PC-9 (cell line): ENCODE measurements around the gene XRCC3.

Source experiments
- EZH2 ChIP-seq: fragments of 200-600 bp; sonication (generic); IDR thresholded peaks from 2 replicates; pipeline ENCODE4 v1.8.0; 2017; ENCODE audit warnings: antibody characterized with exemption, low read depth
- TF ChIP-seq, protein P1 (sequence below): fragments of 200-600 bp; sonication (generic); conservative IDR thresholded peaks from 2 replicates; pipeline ENCODE4 v1.6.1; 2017; ENCODE audit warnings: mixed run types, antibody characterized with exemption, mild to moderate bottlenecking, moderate library complexity

DNA sequence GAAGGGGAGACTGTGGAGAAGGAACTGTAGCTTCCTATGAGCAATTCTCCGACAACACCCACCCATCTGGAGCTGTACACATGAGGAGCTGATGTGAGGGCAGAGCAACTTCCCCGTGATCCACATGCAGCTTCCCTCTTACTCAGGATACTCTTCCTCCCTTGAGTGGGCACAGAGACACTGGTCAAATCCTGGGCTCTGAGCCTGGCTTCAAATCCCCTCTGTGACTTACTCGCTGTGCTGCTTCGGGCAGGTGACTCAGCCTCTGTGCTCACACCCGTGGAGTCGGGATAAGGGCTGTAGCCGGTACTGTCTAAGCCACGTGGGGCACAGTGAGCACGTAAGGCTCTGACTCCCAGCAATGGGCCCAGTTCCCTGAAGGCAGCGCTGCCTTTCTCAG is 31.4 kb upstream of the XRCC3 start:
- TF ChIP-seq EZH2, result no peak
- TF ChIP-seq, protein P1, sequence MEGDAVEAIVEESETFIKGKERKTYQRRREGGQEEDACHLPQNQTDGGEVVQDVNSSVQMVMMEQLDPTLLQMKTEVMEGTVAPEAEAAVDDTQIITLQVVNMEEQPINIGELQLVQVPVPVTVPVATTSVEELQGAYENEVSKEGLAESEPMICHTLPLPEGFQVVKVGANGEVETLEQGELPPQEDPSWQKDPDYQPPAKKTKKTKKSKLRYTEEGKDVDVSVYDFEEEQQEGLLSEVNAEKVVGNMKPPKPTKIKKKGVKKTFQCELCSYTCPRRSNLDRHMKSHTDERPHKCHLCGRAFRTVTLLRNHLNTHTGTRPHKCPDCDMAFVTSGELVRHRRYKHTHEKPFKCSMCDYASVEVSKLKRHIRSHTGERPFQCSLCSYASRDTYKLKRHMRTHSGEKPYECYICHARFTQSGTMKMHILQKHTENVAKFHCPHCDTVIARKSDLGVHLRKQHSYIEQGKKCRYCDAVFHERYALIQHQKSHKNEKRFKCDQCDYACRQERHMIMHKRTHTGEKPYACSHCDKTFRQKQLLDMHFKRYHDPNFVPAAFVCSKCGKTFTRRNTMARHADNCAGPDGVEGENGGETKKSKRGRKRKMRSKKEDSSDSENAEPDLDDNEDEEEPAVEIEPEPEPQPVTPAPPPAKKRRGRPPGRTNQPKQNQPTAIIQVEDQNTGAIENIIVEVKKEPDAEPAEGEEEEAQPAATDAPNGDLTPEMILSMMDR, result no peak
